ENCODE data around the gene NACC2. TPM values are rescaled to one million over a fixed set of nuclear protein-coding genes. Genes with fewer than 3 reads are reported as not detected.

The NACC2 gene
- polyA plus RNA-seq, 1 of the 3 experiments (the other 2 are of a cell fraction), result 22.1 TPM

DNA sequence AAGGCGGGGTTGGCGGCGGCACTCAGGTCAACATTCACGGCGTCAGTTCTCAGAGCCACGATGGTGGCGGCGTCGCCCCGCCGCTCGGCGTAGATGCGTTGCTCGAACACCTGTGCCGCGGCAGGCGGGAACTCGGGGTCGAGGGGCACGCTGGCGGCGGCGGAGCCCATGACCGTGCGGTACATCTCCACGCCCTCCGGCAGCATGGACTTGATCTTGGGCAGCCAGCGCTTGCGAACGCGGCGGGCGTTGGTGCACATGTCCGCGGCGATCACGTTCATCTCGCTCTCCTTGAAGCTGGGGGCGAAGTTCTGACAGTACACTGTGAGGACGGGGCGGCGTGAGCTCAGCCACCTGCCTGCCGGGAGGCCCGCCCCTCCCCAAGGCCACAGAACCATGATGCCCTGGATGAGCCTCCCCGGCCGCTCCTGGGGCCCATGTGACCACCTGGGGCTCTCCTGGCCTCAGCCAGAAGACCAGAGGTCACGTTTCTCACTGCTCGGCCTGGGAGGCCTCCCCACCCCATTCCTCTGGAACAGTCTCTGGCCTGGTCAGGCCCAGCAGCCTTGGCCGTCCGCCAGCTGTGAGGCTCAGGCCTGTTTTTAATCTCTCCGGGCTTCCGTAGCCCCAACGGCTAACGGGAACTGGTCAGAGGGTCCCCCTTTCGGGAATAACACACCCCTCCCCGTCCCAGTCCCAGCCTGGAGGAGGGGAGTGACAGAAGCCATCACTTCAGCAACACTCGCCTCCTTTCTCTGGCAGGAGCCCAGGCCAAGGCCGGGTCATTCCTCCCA is 83.2 kb downstream of the NACC2 start:
- H3K9me2 ChIP-seq, result no peaks in the 10 kb centered on the region
- no peak overlapping the region for H2AFZ ChIP-seq (ENCODE audit: low read depth)
- H3K9me3 ChIP-seq, result no peaks in the 10 kb centered on the region
- peaks cover 5% of the 10 kb centered on the region for H3F3A ChIP-seq (replicated peaks; ENCODE audit: insufficient read depth)
- POLR2A ChIA-PET, result no interaction called here
- CTCF ChIA-PET, result interaction anchor here (0.8 to 1.5 kb wide), 2 partner anchors 44 to 110 kb away, joined by 3 to 6 read pairs; no protein-coding TSS in a partner anchor
- whole genome bisulfite sequencing (ENCODE audit: low lambda C conversion rate), result 88% methylated on average over 45 of the region's 59 CpGs
- H3K27ac ChIP-seq (ENCODE audit: low read depth in 2 of 2, low read length in 1 of 2), result peak overlapping the region; percentile 13 to 89; a peak in 3 of 4 replicates
- H3K4me1 ChIP-seq (ENCODE audit: control insufficient read depth in 1 of 2, insufficient read depth in 2 of 2, low read depth in 1 of 2, low read length in 1 of 2), result peaks cover 9 to 16% of the 10 kb centered on the region in 2 experiments; a peak in 2 of 4 replicates
- no peak overlapping the region for H3K4me2 ChIP-seq
- DNase-seq, result peak; percentile 94
- H3K36me3 ChIP-seq (replicated peaks in 1 of 2; ENCODE audit: control insufficient read depth in 1 of 2, insufficient read depth in 2 of 2, low read length in 1 of 2), result peaks cover 3 to 11% of the 10 kb centered on the region in 2 experiments
- H4K20me1 ChIP-seq (ENCODE audit: insufficient read depth), result peaks cover 39% of the 10 kb centered on the region
- H3K27me3 ChIP-seq (ENCODE audit: insufficient read depth), result no peaks in the 10 kb centered on the region
- H3K79me2 ChIP-seq (ENCODE audit: insufficient read depth), result peaks cover 28% of the 10 kb centered on the region; the same call in 1 of the 2 replicates
- no peak overlapping the region for H3K9ac ChIP-seq
- H3K4me3 ChIP-seq (ENCODE audit: low read depth in 2 of 2, low read length in 1 of 2), result no peak overlapping the region
- TF ChIP-seq EP300 (IDR thresholded peaks at IDR 0.05; ENCODE audit: borderline replicate concordance in 1 of 2, low read depth in 1 of 2, low read length in 1 of 2), result peak in 1 of 2 experiments; percentile 69; a peak in 2 of 4 replicates
- TF ChIP-seq NRF1 (IDR thresholded peaks at IDR 0.05; ENCODE audit: low read depth, low read length), result no peak
- TF ChIP-seq, protein P1, sequence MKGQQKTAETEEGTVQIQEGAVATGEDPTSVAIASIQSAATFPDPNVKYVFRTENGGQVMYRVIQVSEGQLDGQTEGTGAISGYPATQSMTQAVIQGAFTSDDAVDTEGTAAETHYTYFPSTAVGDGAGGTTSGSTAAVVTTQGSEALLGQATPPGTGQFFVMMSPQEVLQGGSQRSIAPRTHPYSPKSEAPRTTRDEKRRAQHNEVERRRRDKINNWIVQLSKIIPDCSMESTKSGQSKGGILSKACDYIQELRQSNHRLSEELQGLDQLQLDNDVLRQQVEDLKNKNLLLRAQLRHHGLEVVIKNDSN (IDR thresholded peaks at IDR 0.05; ENCODE audit: borderline replicate concordance, low read depth), result no peak; the same call in 1 of the 2 replicates
- TF ChIP-seq, protein P2, sequence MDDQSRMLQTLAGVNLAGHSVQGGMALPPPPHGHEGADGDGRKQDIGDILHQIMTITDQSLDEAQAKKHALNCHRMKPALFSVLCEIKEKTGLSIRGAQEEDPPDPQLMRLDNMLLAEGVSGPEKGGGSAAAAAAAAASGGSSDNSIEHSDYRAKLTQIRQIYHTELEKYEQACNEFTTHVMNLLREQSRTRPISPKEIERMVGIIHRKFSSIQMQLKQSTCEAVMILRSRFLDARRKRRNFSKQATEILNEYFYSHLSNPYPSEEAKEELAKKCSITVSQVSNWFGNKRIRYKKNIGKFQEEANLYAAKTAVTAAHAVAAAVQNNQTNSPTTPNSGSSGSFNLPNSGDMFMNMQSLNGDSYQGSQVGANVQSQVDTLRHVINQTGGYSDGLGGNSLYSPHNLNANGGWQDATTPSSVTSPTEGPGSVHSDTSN (IDR thresholded peaks at IDR 0.05), result no peak
- no peak for TF ChIP-seq EZH2phosphoT487 (IDR thresholded peaks at IDR 0.05; ENCODE audit: borderline replicate concordance, low read depth)
- TF ChIP-seq, protein P3, sequence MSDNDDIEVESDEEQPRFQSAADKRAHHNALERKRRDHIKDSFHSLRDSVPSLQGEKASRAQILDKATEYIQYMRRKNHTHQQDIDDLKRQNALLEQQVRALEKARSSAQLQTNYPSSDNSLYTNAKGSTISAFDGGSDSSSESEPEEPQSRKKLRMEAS (IDR thresholded peaks at IDR 0.05; ENCODE audit: low read depth), result no peak
- TF ChIP-seq, protein P4, sequence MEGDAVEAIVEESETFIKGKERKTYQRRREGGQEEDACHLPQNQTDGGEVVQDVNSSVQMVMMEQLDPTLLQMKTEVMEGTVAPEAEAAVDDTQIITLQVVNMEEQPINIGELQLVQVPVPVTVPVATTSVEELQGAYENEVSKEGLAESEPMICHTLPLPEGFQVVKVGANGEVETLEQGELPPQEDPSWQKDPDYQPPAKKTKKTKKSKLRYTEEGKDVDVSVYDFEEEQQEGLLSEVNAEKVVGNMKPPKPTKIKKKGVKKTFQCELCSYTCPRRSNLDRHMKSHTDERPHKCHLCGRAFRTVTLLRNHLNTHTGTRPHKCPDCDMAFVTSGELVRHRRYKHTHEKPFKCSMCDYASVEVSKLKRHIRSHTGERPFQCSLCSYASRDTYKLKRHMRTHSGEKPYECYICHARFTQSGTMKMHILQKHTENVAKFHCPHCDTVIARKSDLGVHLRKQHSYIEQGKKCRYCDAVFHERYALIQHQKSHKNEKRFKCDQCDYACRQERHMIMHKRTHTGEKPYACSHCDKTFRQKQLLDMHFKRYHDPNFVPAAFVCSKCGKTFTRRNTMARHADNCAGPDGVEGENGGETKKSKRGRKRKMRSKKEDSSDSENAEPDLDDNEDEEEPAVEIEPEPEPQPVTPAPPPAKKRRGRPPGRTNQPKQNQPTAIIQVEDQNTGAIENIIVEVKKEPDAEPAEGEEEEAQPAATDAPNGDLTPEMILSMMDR (IDR thresholded peaks at IDR 0.05), result no peak
- TF ChIP-seq CHD2 (IDR thresholded peaks at IDR 0.05; ENCODE audit: low read length, partially characterized antibody), result peak; percentile 52
- TF ChIP-seq FOSL2 (IDR thresholded peaks at IDR 0.05; ENCODE audit: borderline replicate concordance, low read depth), result no peak
- TF ChIP-seq MXI1 (IDR thresholded peaks at IDR 0.05; ENCODE audit: low read depth, low read length), result peak; percentile 64; the same call in 1 of the 2 replicates
- TF ChIP-seq GATA2 (CRISPR knock-in tag; IDR thresholded peaks at IDR 0.05), result no peak
- no peak for TF ChIP-seq SIN3A (IDR thresholded peaks at IDR 0.05; ENCODE audit: borderline replicate concordance, low read depth, low read length)
- TF ChIP-seq FOXM1 (IDR thresholded peaks at IDR 0.05; ENCODE audit: low read depth), result no peak
- no peak; the same call in 1 of the 2 replicates for TF ChIP-seq SMC3 (IDR thresholded peaks at IDR 0.05; ENCODE audit: low read depth, low read length)
- TF ChIP-seq MEF2A (IDR thresholded peaks at IDR 0.05; ENCODE audit: borderline replicate concordance, low read depth), result no peak
- TF ChIP-seq NFIC (IDR thresholded peaks at IDR 0.05; ENCODE audit: borderline replicate concordance), result peak; percentile 65
- TF ChIP-seq, protein P5, sequence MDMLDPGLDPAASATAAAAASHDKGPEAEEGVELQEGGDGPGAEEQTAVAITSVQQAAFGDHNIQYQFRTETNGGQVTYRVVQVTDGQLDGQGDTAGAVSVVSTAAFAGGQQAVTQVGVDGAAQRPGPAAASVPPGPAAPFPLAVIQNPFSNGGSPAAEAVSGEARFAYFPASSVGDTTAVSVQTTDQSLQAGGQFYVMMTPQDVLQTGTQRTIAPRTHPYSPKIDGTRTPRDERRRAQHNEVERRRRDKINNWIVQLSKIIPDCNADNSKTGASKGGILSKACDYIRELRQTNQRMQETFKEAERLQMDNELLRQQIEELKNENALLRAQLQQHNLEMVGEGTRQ (IDR thresholded peaks at IDR 0.05; ENCODE audit: borderline replicate concordance, low read depth, low read length), result no peak
- TF ChIP-seq, protein P6, sequence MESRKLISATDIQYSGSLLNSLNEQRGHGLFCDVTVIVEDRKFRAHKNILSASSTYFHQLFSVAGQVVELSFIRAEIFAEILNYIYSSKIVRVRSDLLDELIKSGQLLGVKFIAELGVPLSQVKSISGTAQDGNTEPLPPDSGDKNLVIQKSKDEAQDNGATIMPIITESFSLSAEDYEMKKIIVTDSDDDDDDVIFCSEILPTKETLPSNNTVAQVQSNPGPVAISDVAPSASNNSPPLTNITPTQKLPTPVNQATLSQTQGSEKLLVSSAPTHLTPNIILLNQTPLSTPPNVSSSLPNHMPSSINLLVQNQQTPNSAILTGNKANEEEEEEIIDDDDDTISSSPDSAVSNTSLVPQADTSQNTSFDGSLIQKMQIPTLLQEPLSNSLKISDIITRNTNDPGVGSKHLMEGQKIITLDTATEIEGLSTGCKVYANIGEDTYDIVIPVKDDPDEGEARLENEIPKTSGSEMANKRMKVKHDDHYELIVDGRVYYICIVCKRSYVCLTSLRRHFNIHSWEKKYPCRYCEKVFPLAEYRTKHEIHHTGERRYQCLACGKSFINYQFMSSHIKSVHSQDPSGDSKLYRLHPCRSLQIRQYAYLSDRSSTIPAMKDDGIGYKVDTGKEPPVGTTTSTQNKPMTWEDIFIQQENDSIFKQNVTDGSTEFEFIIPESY (IDR thresholded peaks at IDR 0.05; ENCODE audit: borderline replicate concordance, low read depth), result no peak
- TF ChIP-seq RAD21 (IDR thresholded peaks at IDR 0.05; ENCODE audit: low read length), result 0 out of 2 replicates have a peak, but pooled peaks have one; percentile 18
- TF ChIP-seq, protein P7, sequence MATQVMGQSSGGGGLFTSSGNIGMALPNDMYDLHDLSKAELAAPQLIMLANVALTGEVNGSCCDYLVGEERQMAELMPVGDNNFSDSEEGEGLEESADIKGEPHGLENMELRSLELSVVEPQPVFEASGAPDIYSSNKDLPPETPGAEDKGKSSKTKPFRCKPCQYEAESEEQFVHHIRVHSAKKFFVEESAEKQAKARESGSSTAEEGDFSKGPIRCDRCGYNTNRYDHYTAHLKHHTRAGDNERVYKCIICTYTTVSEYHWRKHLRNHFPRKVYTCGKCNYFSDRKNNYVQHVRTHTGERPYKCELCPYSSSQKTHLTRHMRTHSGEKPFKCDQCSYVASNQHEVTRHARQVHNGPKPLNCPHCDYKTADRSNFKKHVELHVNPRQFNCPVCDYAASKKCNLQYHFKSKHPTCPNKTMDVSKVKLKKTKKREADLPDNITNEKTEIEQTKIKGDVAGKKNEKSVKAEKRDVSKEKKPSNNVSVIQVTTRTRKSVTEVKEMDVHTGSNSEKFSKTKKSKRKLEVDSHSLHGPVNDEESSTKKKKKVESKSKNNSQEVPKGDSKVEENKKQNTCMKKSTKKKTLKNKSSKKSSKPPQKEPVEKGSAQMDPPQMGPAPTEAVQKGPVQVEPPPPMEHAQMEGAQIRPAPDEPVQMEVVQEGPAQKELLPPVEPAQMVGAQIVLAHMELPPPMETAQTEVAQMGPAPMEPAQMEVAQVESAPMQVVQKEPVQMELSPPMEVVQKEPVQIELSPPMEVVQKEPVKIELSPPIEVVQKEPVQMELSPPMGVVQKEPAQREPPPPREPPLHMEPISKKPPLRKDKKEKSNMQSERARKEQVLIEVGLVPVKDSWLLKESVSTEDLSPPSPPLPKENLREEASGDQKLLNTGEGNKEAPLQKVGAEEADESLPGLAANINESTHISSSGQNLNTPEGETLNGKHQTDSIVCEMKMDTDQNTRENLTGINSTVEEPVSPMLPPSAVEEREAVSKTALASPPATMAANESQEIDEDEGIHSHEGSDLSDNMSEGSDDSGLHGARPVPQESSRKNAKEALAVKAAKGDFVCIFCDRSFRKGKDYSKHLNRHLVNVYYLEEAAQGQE (IDR thresholded peaks at IDR 0.05; ENCODE audit: low read depth, low read length), result no peak
